ES-I3 (cell line): ENCODE measurements around the gene SLC35F3.
A peak's percentile ranks its signal among the peaks of the same experiment; 100 is the strongest.

Source experiments
- H3K36me3 ChIP-seq: 2 replicates; pipeline ENCODE4 v1.6.1; 2013; ENCODE audit warnings: mild to moderate bottlenecking, low read length, control low read depth, moderate library complexity; ENCODE audit not compliant: insufficient read depth
- H3K4me1 ChIP-seq: 2 replicates; pipeline ENCODE4 v1.6.1; 2013; ENCODE audit warnings: mild to moderate bottlenecking, control low read depth, low read length; ENCODE audit not compliant: insufficient read depth
- H3K9ac ChIP-seq: 2 replicates; pipeline ENCODE4 v1.6.1; 2013; ENCODE audit warnings: low read depth, mild to moderate bottlenecking, low read length, moderate library complexity
- H3K9me3 ChIP-seq: 2 replicates; pipeline ENCODE4 v1.6.1; 2013; ENCODE audit warnings: mild to moderate bottlenecking, low read length, moderate library complexity; ENCODE audit not compliant: control insufficient read depth, insufficient read depth

Gene SLC35F3

GRCh38 chr1:234315588-234315987 is 411.1 kb downstream of the SLC35F3 start:
- no peak overlapping the region for H3K9ac ChIP-seq
- no peaks in the 10 kb centered on the region for H3K9me3 ChIP-seq

DNA sequence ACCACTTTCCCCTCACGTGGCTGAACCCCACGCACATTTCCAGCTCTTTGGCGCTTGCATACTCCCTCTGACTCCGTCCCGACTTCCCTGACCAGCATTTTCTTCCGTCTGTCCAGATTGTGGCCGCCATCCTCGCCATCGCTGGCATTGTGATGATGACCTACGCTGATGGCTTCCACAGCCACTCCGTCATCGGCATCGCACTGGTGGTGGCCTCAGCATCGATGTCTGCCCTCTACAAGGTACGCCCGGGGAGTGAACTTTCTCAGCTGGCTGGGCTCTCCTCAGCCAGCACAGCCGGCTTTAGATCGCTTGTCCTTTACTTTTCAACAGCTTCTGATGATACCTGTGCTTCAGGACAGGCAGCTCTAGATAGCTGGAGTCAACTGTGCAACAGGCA is 412.0 kb downstream of the SLC35F3 start:
- Histone ChIP-seq H3K36me3 (no peaks in the 10 kb centered on the region), H3K9me3 (no peaks in the 10 kb centered on the region), H3K4me1 (peaks cover 13% of the 10 kb centered on the region; the same call in 1 of the 2 replicates), H3K9ac (no peak overlapping the region)

More at GRCh38 chr1:234315588-234315987, 411.1 kb downstream of the SLC35F3 start:
- Histone ChIP-seq H3K36me3 (no peaks in the 10 kb centered on the region), H3K4me1 (peaks cover 19% of the 10 kb centered on the region; the same call in 1 of the 2 replicates)

- H3K4me1 ChIP-seq: peaks cover 13% of the 10 kb centered on the region; the same call in 1 of the 2 replicates
- no peaks in the 10 kb centered on the region for H3K9me3 ChIP-seq
- H3K36me3 ChIP-seq: no peaks in the 10 kb centered on the region
- no peak overlapping the region for H3K9ac ChIP-seq
Observed at GRCh38 chr1:234316937-234317336, 412.5 kb downstream of the SLC35F3 start.

DNA sequence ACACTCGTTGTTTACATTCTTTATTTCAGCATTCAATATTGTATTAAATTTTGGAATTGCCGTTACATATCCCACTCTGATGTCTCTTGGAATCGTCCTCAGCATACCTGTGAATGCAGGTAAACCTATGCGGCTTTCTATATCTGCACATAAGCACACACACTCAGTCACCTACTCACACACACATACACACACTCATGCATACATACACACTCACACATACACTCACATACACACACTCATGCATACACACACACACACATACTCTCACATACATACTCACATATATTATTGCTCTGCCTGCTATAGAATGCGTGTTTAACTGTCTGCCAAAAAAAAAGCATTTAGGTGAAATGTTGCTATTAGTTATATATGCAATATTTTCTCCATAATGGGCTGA is 415.6 kb downstream of the SLC35F3 start:
- Histone ChIP-seq H3K36me3 (no peaks in the 10 kb centered on the region), H3K4me1 (peaks cover 10% of the 10 kb centered on the region; the same call in 1 of the 2 replicates), H3K9ac (no peak overlapping the region), H3K9me3 (no peaks in the 10 kb centered on the region)

DNA sequence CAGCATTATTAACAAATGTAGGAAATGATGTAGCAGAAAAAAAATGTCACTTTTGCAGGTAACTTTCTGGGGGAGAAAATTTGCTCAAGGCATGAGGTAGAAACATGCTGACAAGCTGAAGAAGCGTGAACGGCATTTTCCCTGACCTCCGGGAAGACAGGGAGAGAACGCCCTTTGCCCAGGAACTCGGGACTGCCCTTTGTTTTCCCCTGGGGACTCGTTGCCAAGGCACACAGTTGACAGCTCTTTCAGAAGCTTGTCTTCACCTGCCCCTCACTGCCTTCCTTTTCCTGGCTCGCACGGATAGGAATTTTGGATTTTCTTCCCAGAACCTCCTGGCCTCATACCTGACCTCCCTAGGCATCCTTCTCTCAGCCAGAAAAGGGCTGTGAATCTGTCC is 416.1 kb downstream of the SLC35F3 start:
- no peaks in the 10 kb centered on the region for H3K9me3 ChIP-seq
- peaks cover 6% of the 10 kb centered on the region; the same call in 1 of the 2 replicates for H3K4me1 ChIP-seq
- H3K9ac ChIP-seq: no peak overlapping the region
- H3K36me3 ChIP-seq: no peaks in the 10 kb centered on the region

DNA sequence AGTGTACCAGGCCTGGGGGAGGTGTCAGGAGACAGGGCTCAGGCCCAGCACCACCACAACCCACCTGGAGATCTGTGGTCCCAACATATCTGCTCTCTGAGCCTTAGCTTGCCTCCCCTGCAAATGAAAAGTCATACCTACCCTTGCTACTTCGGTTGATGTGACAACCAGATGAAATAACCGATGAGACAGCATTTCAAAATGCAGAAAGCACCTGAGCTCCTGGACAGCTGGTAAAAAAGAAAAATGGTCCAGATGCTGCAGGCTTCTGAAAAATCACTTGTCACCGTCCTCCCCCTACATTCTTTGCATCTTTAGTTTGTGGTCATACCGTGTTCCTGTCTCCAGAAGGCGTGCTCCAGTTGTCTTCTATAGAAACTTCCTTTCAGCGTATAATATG is 416.8 kb downstream of the SLC35F3 start:
- Histone ChIP-seq H3K9ac (no peak overlapping the region), H3K9me3 (no peaks in the 10 kb centered on the region), H3K36me3 (no peaks in the 10 kb centered on the region), H3K4me1 (peaks cover 6% of the 10 kb centered on the region; the same call in 1 of the 2 replicates)

- peaks cover under 1% of the 10 kb centered on the region; the same call in 1 of the 2 replicates for H3K4me1 ChIP-seq
- H3K9me3 ChIP-seq: no peaks in the 10 kb centered on the region
- H3K36me3 ChIP-seq: no peaks in the 10 kb centered on the region
- H3K9ac ChIP-seq: no peak overlapping the region
Observed at GRCh38 chr1:234322097-234322496, 417.6 kb downstream of the SLC35F3 start.

- no peaks in the 10 kb centered on the region for H3K4me1 ChIP-seq
- no peaks in the 10 kb centered on the region for H3K9me3 ChIP-seq
- no peaks in the 10 kb centered on the region for H3K36me3 ChIP-seq
- peak overlapping the region; percentile 22; the same call in 1 of the 2 replicates for H3K9ac ChIP-seq
Observed at GRCh38 chr1:234322979-234323378, 418.5 kb downstream of the SLC35F3 start.

GRCh38 chr1:234324821-234325220 is 420.3 kb downstream of the SLC35F3 start:
- Histone ChIP-seq H3K36me3 (no peaks in the 10 kb centered on the region), H3K9ac (no peak overlapping the region), H3K4me1 (no peaks in the 10 kb centered on the region), H3K9me3 (no peaks in the 10 kb centered on the region)

- Histone ChIP-seq H3K9ac (no peak overlapping the region), H3K9me3 (no peaks in the 10 kb centered on the region), H3K4me1 (no peaks in the 10 kb centered on the region), H3K36me3 (no peaks in the 10 kb centered on the region)
Observed at GRCh38 chr1:234325878-234326496, 421.5 kb downstream of the SLC35F3 start.

DNA sequence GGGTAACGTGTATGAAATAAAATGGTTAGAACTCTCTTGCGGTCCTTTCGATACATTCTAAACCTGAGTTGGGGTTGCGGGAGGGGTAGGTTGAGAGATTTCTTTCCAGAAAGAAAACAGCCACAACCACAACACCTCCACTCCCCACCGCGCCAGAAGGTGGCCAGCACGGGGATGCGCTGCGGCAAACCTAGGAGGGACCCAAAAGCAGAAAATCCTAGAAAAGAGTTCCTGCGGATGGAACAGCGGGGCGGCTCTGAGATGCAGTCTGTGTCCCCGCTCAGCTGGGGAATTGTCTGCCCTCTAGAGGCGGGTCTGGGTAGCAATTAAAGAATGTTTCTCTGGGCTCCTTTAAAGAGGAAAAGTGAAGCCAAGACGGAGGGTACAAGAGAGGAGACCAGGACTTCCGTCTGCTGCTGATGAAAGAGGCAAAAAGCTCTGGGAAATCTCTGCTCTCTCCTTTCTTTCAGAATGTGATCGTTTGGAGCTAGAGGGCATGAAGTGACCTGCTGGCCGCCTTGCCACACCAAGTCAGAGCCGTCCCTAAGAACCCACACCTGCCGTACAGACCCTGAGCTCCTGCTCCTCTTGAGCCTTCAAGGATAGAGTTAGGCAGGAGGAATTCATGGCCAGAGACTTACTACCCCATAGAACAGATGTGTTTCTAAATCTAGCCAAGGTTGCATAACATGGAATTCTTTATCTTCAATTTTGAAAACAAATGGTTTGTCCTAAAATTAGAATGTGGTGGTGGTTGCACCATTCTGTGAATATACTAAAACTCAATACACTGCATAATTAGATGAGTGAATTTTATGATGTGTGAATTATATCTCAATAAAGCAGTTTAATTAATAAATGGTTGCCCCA is 422.3 kb downstream of the SLC35F3 start:
- no peaks in the 10 kb centered on the region for H3K36me3 ChIP-seq
- no peaks in the 10 kb centered on the region for H3K4me1 ChIP-seq
- H3K9me3 ChIP-seq: no peaks in the 10 kb centered on the region
- no peak overlapping the region for H3K9ac ChIP-seq

DNA sequence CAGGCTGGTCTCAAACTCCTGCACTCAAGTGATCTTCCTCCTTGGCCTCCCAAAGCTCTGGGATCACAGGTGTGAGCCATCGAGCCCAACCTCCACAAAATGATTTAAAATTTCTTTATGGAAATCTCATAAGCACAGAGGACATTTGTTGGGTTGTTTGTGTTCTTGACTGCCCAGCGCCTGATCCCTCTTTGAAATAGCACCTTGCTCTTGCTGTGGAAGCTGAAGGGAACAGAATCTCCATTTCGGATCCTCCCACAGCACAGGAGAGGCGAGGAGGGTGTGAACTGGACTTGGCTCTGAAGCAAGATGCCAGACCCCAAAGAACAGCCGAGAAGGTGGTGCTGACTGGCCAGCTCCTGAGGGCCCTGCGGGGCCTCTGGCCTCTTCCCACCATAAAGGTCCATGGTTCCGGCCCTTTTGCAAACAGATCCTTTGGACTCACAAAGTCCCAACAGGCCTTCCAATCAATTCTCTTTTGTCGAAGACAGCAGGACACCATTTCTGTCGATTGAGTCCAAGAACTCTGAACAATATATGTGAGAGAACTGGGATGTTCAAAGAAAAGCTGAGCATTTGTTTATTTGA is 423.2 kb downstream of the SLC35F3 start:
- Histone ChIP-seq H3K9ac (no peak overlapping the region), H3K9me3 (no peaks in the 10 kb centered on the region), H3K36me3 (no peaks in the 10 kb centered on the region), H3K4me1 (no peaks in the 10 kb centered on the region)

DNA sequence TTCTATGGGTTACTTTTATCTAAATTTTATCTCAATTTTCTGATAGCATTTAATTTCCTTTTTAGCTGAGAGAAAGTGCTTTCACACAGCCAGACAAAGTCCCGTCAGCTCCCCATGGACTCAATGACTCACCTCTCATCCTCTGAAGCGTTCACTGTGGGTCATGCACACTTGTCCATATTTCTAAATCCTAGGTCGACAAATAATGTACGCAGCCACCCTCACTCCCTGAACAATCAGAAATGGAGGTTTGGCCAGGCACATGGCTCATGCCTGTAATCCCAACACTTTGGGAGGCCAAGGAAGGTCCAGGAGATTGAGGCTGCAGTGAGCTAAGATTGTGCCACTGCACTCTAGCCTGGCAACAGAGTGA is 426.4 kb downstream of the SLC35F3 start:
- Histone ChIP-seq H3K4me1 (no peaks in the 10 kb centered on the region), H3K9ac (no peak overlapping the region)

GRCh38 chr1:234331507-234331906 is 427.0 kb downstream of the SLC35F3 start:
- 0 out of 2 replicates have a peak, but pooled peaks cover 4% of the 10 kb centered on the region for H3K9me3 ChIP-seq
- no peaks in the 10 kb centered on the region for H3K4me1 ChIP-seq
- no peak overlapping the region for H3K9ac ChIP-seq
- no peaks in the 10 kb centered on the region for H3K36me3 ChIP-seq

More for the DNA sequence above, 426.4 kb downstream of the SLC35F3 start:
- no peaks in the 10 kb centered on the region for H3K36me3 ChIP-seq
- no peaks in the 10 kb centered on the region for H3K9me3 ChIP-seq
